Right kidney (tissue), 1 donor: ENCODE data around the gene ARHGAP26.

Source experiments
- DNase-seq: peaks from one replicate; pipeline ENCODE4 v3.0.0-alpha.2; 2016

Gene ARHGAP26

DNA sequence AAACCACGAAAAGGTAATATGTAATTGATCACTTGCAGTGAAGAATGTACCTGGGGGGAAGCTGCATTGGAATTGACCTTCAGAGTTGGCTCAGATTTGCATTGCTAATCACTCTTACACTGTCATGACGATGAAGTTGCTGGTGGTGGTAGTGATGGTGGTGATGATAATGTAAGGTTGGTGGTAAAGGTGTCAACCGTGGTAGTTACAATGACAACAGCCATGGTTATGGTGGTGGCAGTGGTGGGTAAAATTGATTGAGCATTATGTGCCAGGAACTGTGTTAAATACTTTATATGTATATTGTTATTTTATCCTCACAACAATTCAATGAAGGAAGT is 350.9 kb downstream of the ARHGAP26 start:
- DNase-seq: no peak

DNA sequence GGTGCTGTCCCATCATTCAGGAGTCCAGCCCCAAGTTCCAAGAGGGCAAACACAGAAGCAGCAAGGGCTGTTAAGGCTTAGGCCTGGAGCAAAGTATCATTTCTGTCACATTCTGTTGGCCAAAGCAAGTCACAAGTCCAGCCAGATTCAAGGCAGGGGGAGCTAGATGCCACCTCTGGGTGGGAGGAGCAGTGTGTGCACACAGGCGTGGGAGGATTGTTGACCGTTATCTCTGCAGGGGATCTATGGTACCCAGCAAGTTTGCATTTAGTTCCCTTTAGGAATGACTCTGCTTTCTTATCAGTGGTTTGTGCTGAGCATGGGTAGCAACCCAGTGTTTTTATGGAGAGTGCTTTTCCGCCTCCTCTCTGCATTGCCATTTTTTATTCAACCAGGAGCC is 354.4 kb downstream of the ARHGAP26 start:
- no peak for DNase-seq

DNA sequence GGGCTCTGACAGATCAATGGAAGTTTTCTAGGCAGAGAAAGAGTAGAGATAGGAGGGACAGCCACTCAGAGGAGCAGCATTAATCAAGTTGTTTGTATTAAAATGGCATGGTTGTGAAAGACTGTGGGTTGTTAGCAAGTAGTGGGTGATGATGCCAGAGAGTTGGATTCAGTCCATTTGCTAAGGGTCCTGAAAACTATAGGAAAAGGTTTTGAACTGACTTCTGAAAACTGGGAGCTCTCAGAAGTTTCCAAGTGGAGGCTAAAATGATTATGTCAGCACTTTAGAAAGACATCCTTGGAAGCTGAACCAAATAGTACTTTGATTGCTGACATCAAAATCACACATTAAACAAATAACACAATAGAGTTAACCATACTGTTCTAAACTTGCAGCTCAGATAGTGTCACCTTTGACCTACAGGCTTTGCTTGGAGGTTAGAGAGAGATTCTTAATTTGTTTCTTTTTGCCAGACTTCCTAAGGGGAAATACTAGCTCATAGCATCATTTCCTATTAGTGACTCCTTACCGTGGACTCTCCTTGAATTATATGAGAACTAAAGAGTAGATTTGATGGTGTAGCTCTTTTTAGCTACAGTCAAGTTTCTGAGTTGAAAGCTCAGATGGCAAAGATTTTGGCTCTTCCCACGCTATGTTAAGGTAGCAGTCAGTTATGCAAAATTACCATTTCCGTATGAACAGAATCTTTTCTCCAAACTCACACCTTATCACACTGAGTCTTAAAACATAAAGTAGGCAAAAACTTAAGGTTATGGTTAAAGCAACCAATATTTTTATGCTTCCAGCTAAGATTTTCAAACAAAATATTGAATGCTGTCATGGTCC is 356.2 kb downstream of the ARHGAP26 start:
- DNase-seq: no peak

DNA sequence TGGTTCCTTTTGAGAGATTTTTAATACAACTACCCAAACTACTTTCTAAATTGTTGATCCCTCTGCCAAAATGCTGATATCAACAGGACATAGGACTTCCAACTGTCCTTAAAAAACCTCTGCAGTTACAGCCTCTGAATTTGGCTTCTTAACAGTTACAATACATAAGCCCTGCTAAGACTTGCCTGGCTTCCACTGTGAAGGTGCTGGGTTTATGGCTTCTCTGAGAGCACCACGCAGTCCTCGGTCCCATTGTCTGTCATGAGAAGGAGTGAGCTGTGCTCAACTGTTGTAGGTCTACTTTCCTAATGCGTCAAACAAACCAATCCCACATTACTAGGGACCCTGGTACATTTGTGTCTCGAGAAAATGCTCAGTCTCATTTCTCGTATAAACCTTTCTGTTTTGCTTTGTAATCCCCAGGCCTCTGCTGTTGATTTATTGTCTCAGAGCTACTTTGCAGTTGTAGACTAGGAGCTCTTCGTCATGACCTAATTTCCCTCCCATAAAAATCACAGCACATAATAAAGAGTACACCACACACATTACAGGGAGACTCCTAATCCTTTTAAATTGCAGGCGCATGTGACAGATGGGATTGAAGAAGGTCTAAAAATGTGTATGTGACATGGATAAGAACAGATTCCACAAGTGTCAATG is 358.4 kb downstream of the ARHGAP26 start:
- DNase-seq: no peak

DNA sequence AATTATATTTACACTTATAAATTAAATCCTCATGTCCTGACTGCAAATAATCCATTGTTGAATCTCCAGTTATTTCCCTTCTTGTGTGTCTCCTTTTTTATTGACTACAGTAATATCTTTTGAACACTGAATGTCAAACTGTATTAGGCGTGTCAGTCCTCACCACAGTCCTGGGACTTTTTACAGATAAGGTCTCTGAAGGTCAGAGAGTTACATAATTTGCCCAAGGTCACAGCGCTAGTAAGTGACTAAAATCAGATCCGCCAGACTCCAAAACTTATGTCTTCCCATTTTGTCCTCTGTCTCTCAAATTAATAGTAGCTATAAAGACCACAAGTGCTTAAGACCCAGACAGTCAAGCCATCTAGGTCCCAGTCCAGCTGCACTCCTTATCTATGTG is 359.0 kb downstream of the ARHGAP26 start:
- no peak for DNase-seq

DNA sequence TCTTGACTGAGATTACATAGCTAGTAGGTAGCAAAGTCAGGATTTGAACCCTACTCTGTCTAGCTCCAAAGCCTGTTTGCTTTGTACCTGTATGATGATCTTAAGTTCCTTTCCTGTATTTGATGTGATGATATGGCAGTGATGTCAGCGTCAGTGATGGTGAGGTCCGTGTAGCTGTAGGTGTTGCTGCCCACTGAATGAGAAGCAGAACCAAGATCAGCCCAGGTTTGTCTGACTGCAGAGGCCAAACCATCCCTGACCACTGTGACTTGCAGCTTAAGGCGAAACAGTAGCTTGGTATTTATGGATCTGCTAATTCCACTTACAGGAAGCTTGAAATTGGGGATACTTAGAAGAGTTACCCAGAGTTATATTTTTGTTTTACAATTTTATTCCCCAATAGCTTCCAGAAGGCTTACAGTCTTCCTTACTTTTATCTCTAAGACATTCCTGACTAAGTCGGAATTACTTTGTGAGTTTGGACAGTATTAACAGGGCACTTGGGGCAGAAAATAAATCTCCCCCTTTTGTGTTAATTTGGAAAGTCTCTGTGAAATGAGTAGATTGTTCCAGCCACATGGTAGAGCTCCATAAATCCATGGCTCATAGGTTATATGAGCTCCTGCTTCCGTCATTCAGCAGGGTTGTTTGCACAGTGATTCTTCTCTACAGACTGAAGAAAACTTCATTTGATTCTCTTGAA is 359.9 kb downstream of the ARHGAP26 start:
- DNase-seq: no peak

DNA sequence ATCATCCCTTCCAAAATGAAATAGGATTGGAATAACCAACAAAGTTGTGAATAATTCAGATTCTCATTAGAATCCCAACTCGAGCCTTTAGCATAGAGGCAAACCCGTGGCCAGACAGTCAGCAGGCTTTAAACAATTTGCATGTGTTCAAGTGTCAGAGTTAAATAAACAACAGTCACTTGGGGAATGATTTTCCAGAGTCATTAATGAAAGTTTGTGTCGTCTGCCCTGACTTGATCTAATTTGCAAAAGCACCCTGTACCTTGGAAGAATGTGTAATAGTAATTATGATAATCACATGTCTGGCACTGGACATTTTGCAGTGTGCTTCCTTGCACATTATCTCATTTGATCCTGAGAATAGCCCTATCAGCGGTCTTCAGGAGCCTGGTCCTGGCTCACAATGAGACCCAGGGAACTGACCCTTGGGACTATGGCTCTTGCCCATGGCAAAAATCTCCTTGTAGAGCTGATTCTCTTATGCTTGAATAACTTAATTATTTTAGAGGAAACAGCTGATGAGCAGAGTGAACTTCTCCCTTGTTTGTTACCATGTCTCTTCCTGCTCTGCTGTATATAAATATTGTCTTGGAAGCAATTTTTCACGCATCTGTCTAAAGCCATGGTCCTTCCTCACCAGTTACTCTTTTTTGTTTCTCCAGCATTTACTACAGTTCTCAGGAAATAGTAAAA is 360.6 kb downstream of the ARHGAP26 start:
- no peak for DNase-seq

DNA sequence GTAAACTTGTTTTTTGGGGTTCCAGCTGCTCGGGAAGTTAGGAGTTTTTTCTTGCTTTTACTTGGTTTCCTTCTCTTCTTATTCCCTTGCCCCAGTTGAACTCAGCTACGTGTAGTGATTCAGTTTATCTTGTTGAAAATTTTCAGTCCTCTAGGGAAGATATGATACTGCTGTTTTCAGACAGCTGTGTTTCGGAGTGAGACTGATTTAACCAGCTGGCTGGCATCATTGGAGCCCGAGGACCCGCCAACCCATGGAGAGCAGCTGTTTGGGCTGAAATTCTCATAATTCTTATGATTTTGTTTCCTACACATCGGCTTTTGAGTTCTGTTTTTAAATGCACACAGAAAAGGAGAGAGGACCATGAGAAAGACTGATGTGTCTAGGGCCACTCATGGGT is 361.8 kb downstream of the ARHGAP26 start:
- no peak for DNase-seq

DNA sequence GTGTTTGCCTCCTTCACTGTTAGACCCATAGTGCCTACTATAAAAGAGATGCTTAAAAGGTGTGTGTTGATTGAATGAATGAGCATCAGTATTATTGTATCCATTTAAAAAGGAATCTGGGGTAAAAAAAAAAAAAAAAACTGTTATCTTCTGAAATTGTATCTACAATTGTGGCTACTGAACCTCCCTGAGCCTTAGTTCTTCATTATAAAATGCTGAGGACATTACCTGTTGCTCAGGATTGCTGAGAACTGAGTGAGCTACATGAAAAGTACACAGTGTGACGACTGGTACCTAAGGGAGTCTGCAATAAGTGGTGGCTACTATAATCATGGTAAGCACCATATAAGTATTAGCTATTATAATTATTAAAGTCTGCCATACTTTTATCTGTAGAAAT is 362.6 kb downstream of the ARHGAP26 start:
- no peak for DNase-seq

DNA sequence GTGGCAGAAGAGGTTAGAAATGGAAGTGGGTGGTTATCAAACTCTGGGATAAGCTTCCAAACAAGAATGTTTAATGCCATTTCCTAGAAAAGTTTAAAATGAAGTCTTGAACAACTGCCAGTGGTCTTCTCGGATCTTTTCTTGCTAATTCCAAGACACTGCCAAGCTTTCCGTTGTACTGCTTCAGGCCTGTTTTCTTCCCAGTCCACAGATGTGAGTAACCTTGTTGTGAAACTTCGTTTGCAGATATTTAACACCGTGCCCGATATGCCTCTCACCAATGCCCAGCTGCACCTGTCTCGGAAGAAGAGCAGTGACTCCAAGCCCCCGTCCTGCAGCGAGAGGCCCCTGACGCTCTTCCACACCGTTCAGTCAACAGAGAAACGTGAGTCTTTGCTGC is 363.5 kb downstream of the ARHGAP26 start:
- no peak for DNase-seq

DNA sequence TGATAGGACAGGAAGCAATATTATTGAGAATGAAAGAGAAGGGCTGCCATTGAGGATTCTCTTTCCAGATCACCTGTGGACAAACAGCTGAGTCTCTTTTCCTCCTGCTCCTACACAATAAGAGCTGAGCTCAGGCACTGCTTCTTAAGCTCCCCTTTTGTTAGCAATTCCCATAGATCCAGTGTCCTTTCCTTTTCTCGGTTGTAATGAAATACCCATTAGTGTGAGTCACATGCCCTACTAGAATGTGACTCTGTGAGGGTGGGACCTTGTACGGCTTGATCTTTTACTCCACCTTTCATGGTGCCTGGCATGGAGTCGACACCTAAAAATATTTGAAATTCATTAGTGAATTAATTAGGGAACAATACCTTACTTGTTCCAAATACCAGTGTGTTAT is 364.1 kb downstream of the ARHGAP26 start:
- DNase-seq: no peak

DNA sequence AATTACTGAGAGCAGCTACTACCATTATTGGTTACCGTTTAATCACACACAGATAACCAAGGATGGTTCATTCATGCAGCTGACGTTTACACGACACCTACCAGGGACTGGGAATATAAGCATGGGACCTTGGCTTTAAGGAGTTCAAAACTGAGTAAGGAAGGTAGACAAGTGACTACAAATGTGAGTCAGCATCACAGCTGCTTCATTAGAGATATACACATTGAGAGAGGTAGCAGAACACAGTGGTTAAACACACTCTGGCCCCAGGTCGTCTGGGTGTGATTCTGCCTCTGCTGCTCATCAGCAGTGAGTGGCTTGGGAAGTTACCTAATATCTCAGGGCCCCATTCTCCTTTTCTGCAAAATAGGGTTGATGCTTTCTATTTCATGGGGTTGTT is 364.7 kb downstream of the ARHGAP26 start:
- DNase-seq: no peak

DNA sequence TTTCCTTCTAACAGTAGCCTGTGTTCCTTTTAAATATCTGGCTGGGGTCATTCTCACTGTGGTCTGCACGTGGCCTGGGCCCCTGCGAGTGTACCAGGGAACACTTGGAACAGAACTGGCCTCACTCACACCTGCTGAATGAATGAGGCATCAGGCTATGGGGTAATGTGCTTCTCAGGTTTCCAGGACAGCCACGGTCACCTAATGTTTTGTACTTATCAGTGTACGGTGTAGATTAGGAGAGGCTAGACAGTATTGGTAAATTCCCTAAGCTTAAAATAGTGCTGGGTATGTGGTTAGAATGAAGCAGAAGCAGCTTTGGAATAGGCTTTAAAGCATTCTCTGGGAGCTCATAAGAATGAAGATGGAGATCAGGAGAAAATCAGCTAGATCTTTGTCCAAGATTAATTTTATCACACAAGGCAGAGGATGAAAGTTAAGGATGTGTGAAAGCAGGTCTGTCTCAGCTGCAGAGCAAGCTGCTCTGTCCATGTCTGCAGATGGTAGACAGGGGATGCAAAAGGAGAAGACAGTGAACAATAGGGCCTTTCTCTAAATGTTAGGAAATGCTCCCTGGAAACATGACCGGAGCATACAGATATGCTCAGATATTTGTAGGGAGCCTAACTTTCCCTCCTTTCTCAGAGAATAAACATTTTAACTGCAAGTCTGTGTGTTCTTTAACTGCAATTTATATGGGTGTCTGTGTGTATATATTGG is 365.8 kb downstream of the ARHGAP26 start:
- no peak for DNase-seq

DNA sequence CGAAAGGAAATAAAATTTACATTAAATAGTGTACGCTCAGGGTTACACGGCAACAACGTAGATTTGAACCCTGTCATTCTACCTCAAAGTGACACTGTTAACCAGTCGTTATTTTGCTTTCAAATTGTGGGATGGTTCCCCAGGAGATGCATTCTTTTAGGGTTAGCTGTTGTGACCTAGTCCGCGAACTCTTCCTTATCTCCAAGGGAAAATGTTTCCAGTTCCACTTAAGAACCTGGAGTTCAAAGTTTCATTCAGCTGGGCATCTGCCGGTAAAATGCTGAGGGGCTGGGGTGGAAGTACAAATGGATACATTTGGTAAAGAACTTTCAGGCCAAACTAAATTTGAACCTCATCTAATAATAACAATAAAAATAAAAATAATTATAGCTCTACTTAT is 368.7 kb downstream of the ARHGAP26 start:
- DNase-seq: no peak

DNA sequence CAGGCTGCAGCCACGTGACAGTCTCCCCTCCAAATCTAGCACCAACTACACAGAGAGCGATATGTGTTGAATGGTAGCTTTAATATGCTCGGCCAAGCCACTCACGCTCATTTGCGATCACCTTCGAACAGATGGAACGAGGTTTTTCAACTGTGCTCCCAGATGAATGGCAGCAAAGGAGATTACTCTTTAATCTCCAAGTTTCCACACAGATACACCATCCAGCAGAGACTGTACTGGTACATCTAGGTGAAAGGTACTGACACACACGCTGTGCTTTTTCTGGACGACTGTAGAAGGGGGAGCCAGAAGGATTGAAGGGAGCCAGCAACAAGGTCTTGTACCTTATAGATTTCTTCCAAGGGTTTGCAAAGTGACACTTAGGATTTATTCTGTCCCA is 369.4 kb downstream of the ARHGAP26 start:
- DNase-seq: no peak

DNA sequence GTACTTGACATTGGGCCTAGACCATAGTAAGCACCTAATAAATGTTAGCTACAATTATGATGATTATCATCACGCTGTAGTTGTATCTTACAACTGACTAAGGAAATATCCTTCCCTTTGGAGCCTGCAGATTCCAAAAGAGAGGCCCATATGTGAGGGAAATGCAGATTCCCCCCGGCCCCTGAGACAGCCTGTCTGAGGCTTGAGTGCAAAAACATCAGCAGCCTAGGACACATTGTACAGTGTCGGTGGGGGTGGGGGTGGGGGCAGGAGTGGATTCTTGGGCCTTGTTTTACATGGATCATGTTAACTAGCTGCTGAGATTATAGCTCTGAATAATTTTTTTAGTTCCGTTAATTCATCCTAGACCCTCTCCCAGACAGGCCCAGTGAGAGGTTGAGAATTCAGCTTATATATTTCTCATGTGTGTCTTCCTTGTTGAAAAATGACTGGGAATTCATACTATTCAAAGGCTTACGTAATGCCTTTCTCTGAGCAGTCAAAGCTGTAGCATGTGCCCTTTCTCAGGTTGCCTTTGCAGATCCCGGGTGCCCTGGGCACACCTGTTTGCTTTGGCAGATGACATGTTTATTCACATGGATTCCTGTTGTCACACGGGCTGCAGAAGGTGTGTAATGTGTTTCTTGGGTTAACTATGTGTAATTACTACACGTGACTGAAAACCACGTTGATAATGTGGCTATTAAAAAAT is 370.5 kb downstream of the ARHGAP26 start:
- no peak for DNase-seq

DNA sequence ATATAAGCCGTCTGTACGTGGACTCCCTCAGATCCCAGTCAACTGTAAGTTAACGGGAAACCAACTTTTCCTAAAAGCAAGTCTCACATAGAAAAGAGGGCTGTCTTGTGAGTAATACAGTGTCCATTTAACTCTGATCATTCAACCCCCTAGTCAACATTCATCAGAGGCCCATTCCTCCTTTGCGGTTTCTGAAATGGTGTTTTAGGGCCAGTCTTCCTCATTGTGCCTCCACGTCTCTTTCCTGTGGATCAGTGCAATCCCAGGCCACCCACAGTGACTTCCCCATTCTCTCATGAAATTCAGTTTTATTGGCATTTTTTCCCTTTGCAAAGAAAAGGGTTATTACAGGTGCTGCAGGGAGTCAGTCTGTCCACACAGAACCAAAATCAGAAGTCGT is 371.5 kb downstream of the ARHGAP26 start:
- DNase-seq: no peak

DNA sequence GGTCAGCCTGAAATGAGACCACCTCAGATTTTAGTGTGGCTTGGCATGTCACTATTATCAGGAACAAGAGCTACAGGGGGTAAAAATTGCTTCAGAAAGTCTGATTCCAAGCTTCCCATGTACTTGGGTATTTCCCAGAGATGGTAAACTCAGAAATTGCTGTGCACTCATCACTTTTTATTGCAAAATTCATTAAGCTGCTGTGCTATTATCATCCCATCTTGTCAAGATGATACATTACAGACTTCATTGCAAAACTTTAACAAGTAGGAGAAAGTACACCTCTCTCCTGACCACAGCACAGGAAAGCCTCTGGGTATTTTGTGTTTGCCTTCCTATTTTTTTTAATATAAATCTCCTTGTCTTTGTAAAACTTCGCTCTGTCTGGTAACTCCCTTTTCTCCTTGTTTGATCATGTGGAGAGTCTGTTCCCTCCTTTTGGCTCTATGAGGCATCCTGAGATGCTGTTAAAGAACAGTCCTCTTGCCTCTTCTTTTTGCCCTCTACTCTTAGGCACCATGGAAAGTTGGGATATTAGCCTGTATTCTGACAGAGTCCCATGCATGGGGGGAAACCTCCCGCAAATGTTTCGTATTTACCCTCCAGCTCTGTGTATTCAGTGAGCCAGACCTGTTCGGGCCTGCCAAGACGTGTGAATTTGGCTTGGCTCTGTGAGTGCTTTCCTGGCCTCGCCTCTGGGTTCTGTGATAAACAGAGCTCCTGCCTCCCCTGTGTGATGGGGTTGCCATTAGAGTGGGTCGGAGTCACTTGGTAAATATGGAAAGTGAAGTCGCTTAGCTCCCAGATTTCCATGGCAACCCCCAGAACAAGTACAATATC is 372.6 kb downstream of the ARHGAP26 start:
- DNase-seq: no peak

DNA sequence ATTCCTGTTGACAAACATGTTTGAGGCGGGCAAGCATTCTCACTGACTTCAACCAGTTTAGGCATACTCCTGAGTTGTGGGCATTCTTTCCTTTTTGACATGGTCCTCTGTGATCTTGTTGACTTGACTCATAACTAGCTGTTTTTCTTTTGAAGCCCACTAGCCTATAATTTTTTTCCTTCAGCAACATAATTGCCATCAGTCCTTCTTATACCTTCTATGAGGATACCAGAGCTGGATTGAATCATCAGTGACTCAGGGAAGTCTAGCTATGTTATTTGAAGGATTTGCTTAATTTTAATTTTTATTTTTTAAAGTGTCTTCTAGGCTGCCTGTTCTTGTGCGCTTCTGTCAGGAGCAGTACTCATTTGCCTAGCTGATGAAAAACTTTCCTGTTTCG is 373.8 kb downstream of the ARHGAP26 start:
- no peak for DNase-seq
